GM19193 (cell line): ENCODE measurements around the gene TCF4.

ENCODE experiments used
- POLR2A ChIP-seq: IDR thresholded peaks from 4 replicates; pipeline ENCODE4 v1.6.1; 2011; ENCODE audit not compliant: insufficient read depth, insufficient read length; ENCODE audit errors: extremely low read depth

Gene TCF4

GRCh38 chr18:55509631-55510324 lies 78.2 kb downstream of the TCF4 start:
- TF ChIP-seq POLR2A, result no peak

GRCh38 chr18:55508651-55509050 lies 79.3 kb downstream of the TCF4 start:
- TF ChIP-seq POLR2A, result no peak

GRCh38 chr18:55506074-55506473 lies 81.9 kb downstream of the TCF4 start:
- TF ChIP-seq POLR2A, result no peak

- no peak for TF ChIP-seq POLR2A
Observed at GRCh38 chr18:55504808-55505207, 83.2 kb downstream of the TCF4 start.

GRCh38 chr18:55503167-55503820 lies 84.7 kb downstream of the TCF4 start:
- no peak for TF ChIP-seq POLR2A

GRCh38 chr18:55501982-55502710 lies 85.8 kb downstream of the TCF4 start:
- no peak for TF ChIP-seq POLR2A

- no peak for TF ChIP-seq POLR2A
Observed at GRCh38 chr18:55501579-55501978, 86.4 kb downstream of the TCF4 start.

- no peak for TF ChIP-seq POLR2A
Observed at GRCh38 chr18:55500316-55501086, 87.5 kb downstream of the TCF4 start.

- TF ChIP-seq POLR2A, result no peak
Observed at GRCh38 chr18:55499526-55499925, 88.5 kb downstream of the TCF4 start.

- TF ChIP-seq POLR2A, result no peak
Observed at GRCh38 chr18:55497825-55498403, 90.1 kb downstream of the TCF4 start.

- TF ChIP-seq POLR2A, result no peak
Observed at GRCh38 chr18:55494899-55495298, 93.1 kb downstream of the TCF4 start.

GRCh38 chr18:55494441-55494840 lies 93.6 kb downstream of the TCF4 start:
- no peak for TF ChIP-seq POLR2A

GRCh38 chr18:55491616-55492015 lies 96.4 kb downstream of the TCF4 start:
- no peak for TF ChIP-seq POLR2A
